ENCODE data around the gene MAST4.

Gene MAST4

DNA sequence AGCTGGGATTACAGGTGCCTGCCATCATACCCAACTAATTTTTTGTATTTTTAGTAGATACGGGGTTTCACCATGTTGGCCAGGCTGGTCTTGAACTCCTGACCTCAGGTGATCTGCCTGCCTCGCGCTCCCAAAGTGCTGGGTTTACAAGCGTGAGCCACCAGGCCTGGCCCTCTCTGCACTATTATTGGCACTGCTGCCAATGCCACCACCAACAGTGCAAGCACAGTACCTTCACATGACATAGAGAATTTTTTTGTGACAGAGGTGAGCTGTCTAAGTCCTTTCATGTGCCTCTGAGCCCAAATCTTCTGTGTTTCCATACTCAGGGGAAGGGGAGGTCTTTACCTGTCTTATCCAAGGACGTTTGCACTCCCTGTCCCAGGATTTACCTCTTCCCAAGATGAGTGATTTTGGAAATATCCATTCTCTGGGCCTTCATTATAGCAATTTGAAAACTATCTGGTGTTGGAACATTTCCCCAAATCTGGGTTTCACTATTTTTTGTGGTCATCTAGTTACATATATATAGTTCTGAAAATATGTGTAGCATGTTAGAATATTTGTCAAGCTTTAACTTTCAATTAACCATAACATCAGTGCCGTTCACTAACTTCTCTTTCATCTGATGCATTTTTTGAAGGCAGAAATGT is 605.8 kb downstream of the MAST4 start:
- FAIRE-seq = peak; percentile 88
- DNase-seq (ENCODE audit: extremely low spot score, insufficient read length, low read depth) = no peak

GRCh38 chr5:67202828-67203227 is 606.6 kb downstream of the MAST4 start:
- FAIRE-seq (peak; percentile 78), DNase-seq (ENCODE audit: extremely low spot score, insufficient read length, low read depth) (no peak)

DNA sequence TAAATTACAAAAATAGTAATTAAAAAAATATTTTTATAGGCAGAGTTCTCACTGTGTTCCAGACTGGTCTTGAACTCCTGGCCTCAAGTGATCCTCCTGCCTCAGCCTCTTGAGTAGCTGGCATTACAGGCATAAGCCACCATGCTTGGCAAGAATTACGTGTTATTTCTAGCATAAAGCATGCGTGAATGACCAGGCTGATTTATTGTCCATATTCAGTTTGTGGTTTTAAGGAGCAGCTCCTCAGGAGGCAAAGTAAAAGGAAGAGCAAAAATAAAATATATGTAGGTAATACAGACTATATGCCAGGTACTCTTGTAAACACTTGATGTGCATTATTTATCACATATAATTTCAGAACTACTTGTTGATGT is 607.5 kb downstream of the MAST4 start:
- DNase-seq (ENCODE audit: extremely low spot score, insufficient read length, low read depth) (no peak), FAIRE-seq (peak; percentile 5)

GRCh38 chr5:67204821-67205220 is 608.6 kb downstream of the MAST4 start:
- FAIRE-seq (no peak), DNase-seq (ENCODE audit: extremely low spot score, insufficient read length, low read depth) (no peak)

- FAIRE-seq (no peak), DNase-seq (ENCODE audit: extremely low spot score, insufficient read length, low read depth) (no peak)
Measured at GRCh38 chr5:67205981-67206380, 609.8 kb downstream of the MAST4 start.

- FAIRE-seq = no peak
- no peak for DNase-seq (ENCODE audit: extremely low spot score, insufficient read length, low read depth)
Measured at GRCh38 chr5:67206461-67206860, 610.3 kb downstream of the MAST4 start.

GRCh38 chr5:67206929-67207328 is 610.7 kb downstream of the MAST4 start:
- peak; percentile 62 for DNase-seq (ENCODE audit: extremely low spot score, insufficient read length, low read depth)

DNA sequence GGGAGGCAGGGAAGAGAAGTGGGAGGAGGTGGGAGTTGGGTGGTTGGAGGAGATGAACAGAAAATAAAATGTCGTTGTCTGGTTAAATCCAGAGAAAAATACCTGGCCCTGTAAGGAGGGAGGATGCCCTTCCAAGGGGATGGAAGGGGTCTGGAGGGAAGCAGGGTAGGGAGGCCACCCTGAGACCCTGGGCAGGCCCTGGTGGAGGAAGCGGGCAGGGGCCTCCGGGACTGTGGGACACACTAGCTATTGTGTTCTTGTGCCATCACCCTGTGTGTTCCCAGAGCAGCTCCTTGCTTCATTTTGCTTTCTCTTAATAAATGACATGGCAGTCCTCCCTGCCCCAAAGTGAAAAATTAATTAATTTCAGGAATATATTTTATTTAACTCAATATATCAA is 612.2 kb downstream of the MAST4 start:
- FAIRE-seq = no peak
- DNase-seq (ENCODE audit: extremely low spot score, insufficient read length, low read depth) = no peak

More at GRCh38 chr5:67206929-67207328, 610.7 kb downstream of the MAST4 start:
- peak; percentile 99 for FAIRE-seq

GRCh38 chr5:67209141-67209771 is 613.1 kb downstream of the MAST4 start:
- peak; percentile 93 for FAIRE-seq
- peak; percentile 56 for DNase-seq (ENCODE audit: extremely low spot score, insufficient read length, low read depth)

GRCh38 chr5:67211926-67212325 is 615.7 kb downstream of the MAST4 start:
- DNase-seq (ENCODE audit: extremely low spot score, insufficient read length, low read depth) = no peak
- no peak for FAIRE-seq

GRCh38 chr5:67214036-67214435 is 617.8 kb downstream of the MAST4 start:
- DNase-seq (ENCODE audit: extremely low spot score, insufficient read length, low read depth) = no peak

DNA sequence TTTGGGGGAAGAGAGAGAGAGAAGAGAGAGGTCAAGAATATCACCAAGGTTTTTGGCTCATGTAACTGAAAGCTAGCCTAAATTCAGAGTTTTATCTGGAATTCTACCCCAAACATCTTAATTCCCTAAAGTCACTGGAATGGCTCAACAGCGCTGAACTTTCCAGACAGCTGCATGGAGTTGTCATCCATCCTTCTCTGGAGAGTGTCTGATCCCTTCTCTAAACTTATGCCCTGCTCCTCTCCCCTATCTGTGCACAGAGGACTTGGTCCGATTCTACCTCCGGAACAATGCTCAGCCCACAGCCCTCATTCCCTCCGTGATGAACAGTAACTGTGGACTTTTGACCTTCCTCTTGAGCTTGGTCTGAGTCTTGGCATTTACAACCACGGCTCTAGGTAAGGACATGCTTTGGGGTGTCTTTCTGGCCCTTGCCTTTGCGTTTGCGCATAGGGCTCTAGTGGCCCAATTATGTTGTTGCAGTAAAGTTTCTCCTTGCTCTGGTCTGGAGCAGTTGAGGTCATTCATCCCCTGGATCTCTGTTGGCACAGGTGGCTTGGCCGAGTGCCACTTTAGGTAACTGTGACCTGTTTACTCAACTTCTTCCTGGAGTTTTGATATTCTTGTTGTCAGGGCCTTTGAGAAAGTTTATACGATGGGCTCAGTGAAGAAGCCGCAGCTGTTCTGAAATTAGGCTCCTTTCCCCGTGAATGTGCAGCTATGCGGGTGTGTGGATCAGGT is 618.7 kb downstream of the MAST4 start:
- DNase-seq (ENCODE audit: extremely low spot score, insufficient read length, low read depth) = no peak
- no peak for FAIRE-seq

More at GRCh38 chr5:67214036-67214435, 617.8 kb downstream of the MAST4 start:
- no peak for FAIRE-seq

- peak; percentile 97 for FAIRE-seq
Measured at GRCh38 chr5:67215519-67216471, 619.6 kb downstream of the MAST4 start.

DNA sequence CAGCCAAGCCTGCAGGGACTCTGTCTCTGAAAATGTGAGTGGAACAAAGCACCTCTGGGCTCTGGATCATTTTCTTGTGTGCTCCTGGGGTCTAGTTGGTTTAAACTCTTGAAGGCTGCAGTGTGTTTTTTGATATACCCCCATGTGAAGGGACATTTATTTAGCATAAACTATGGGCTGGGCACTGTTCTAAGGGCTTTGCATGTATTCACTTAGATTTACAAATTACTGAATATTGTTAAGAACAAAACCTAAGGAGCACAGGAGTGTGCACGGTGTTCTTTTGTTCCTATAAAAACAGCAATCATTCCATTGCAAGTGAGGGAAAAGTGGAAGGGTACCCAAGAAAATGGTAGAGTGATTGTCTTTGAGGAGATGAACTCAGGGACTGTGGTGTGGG is 620.4 kb downstream of the MAST4 start:
- DNase-seq (ENCODE audit: extremely low spot score, insufficient read length, low read depth) = no peak
- no peak for FAIRE-seq

More at GRCh38 chr5:67215519-67216471, 619.6 kb downstream of the MAST4 start:
- peak; percentile 49 for DNase-seq (ENCODE audit: extremely low spot score, insufficient read length, low read depth)
